ENCODE results near the gene TSSC4. TPM values are rescaled to one million over a fixed set of nuclear protein-coding genes. Genes with fewer than 3 reads are reported as not detected.
A peak's percentile ranks its signal among the peaks of the same experiment; 100 is the strongest.

TSSC4 gene
- total RNA-seq, 1 donor from 2014 or later: 48.9 TPM

- no peaks in the 10 kb centered on the region for H3K9me3 Mint-ChIP-seq
- no peak for DNase-seq (ENCODE audit: low spot score)
- peak overlapping the region; percentile 38 for H3K27ac Mint-ChIP-seq
- H3K4me3 Mint-ChIP-seq (ENCODE audit: low read depth): no peak overlapping the region
- H3K4me1 Mint-ChIP-seq (ENCODE audit: low read depth): peaks cover 27% of the 10 kb centered on the region
- H3K36me3 Mint-ChIP-seq (ENCODE audit: low read depth): peaks cover 6% of the 10 kb centered on the region
- no peaks in the 10 kb centered on the region for H3K27me3 Mint-ChIP-seq (ENCODE audit: low read depth)
- intact Hi-C loops (cut with micrococcal nuclease): no loop called here
Measured at GRCh38 chr11:2382936-2383851, 17.4 kb upstream of the TSSC4 start.

- intact Hi-C loops (cut with micrococcal nuclease): no loop called here
- Mint-ChIP-seq H3K27ac (no peak overlapping the region), H3K9me3 (no peaks in the 10 kb centered on the region), H3K27me3 (ENCODE audit: low read depth) (no peaks in the 10 kb centered on the region), H3K4me3 (ENCODE audit: low read depth) (no peak overlapping the region), H3K36me3 (ENCODE audit: low read depth) (peaks cover 3% of the 10 kb centered on the region), H3K4me1 (ENCODE audit: low read depth) (peaks cover 22% of the 10 kb centered on the region)
- DNase-seq (ENCODE audit: low spot score): no peak
Measured at GRCh38 chr11:2383852-2384804, 16.4 kb upstream of the TSSC4 start.

GRCh38 chr11:2385156-2386151 is 15.1 kb upstream of the TSSC4 start:
- H3K36me3 Mint-ChIP-seq (ENCODE audit: low read depth): peaks cover 6% of the 10 kb centered on the region
- peak overlapping the region; percentile 42 for H3K4me3 Mint-ChIP-seq (ENCODE audit: low read depth)
- no peaks in the 10 kb centered on the region for H3K27me3 Mint-ChIP-seq (ENCODE audit: low read depth)
- intact Hi-C loops (cut with micrococcal nuclease): no loop called here
- H3K4me1 Mint-ChIP-seq (ENCODE audit: low read depth): peaks cover 19% of the 10 kb centered on the region
- DNase-seq (ENCODE audit: low spot score): no peak
- H3K9me3 Mint-ChIP-seq: no peaks in the 10 kb centered on the region
- peak overlapping the region; percentile 49 for H3K27ac Mint-ChIP-seq

GRCh38 chr11:2386591-2386990 is 14.0 kb upstream of the TSSC4 start:
- DNase-seq (ENCODE audit: low spot score): no peak
- Mint-ChIP-seq H3K27ac (no peak overlapping the region), H3K27me3 (ENCODE audit: low read depth) (no peaks in the 10 kb centered on the region), H3K9me3 (no peaks in the 10 kb centered on the region), H3K4me1 (ENCODE audit: low read depth) (peaks cover 14% of the 10 kb centered on the region), H3K4me3 (ENCODE audit: low read depth) (no peak overlapping the region), H3K36me3 (ENCODE audit: low read depth) (peaks cover 4% of the 10 kb centered on the region)
- intact Hi-C loops (cut with micrococcal nuclease): no loop called here

GRCh38 chr11:2387266-2387987 is 13.1 kb upstream of the TSSC4 start:
- no peaks in the 10 kb centered on the region for H3K27me3 Mint-ChIP-seq (ENCODE audit: low read depth)
- H3K36me3 Mint-ChIP-seq (ENCODE audit: low read depth): peaks cover 4% of the 10 kb centered on the region
- peak overlapping the region; percentile 33 for H3K27ac Mint-ChIP-seq
- intact Hi-C loops (cut with micrococcal nuclease): no loop called here
- H3K4me1 Mint-ChIP-seq (ENCODE audit: low read depth): peaks cover 14% of the 10 kb centered on the region
- no peak for DNase-seq (ENCODE audit: low spot score)
- H3K9me3 Mint-ChIP-seq: no peaks in the 10 kb centered on the region
- no peak overlapping the region for H3K4me3 Mint-ChIP-seq (ENCODE audit: low read depth)

GRCh38 chr11:2388431-2389376 is 11.8 kb upstream of the TSSC4 start:
- H3K9me3 Mint-ChIP-seq: no peaks in the 10 kb centered on the region

GRCh38 chr11:2389377-2390026 is 11.0 kb upstream of the TSSC4 start:
- Mint-ChIP-seq H3K9me3 (no peaks in the 10 kb centered on the region), H3K4me1 (ENCODE audit: low read depth) (peaks cover 8% of the 10 kb centered on the region), H3K4me3 (ENCODE audit: low read depth) (no peak overlapping the region), H3K27ac (peak overlapping the region; percentile 14), H3K27me3 (ENCODE audit: low read depth) (no peaks in the 10 kb centered on the region), H3K36me3 (ENCODE audit: low read depth) (peaks cover 4% of the 10 kb centered on the region)
- DNase-seq (ENCODE audit: low spot score): no peak
- intact Hi-C loops (cut with micrococcal nuclease): no loop called here

More at GRCh38 chr11:2388431-2389376, 11.8 kb upstream of the TSSC4 start:
- H3K36me3 Mint-ChIP-seq (ENCODE audit: low read depth): peaks cover 4% of the 10 kb centered on the region
- no peak overlapping the region for H3K27ac Mint-ChIP-seq
- no peak overlapping the region for H3K4me3 Mint-ChIP-seq (ENCODE audit: low read depth)
- no peak for DNase-seq (ENCODE audit: low spot score)
- intact Hi-C loops (cut with micrococcal nuclease): no loop called here
- peaks cover 11% of the 10 kb centered on the region for H3K4me1 Mint-ChIP-seq (ENCODE audit: low read depth)
- H3K27me3 Mint-ChIP-seq (ENCODE audit: low read depth): no peaks in the 10 kb centered on the region

- intact Hi-C loops (cut with micrococcal nuclease): no loop called here
- H3K27ac Mint-ChIP-seq: no peak overlapping the region
Measured at GRCh38 chr11:2390091-2390724, 10.3 kb upstream of the TSSC4 start.

GRCh38 chr11:2390725-2391151 is 9.8 kb upstream of the TSSC4 start:
- peaks cover 6% of the 10 kb centered on the region for H3K4me1 Mint-ChIP-seq (ENCODE audit: low read depth)

More at GRCh38 chr11:2390091-2390724, 10.3 kb upstream of the TSSC4 start:
- peaks cover 4% of the 10 kb centered on the region for H3K36me3 Mint-ChIP-seq (ENCODE audit: low read depth)
- no peak for DNase-seq (ENCODE audit: low spot score)
- no peak overlapping the region for H3K4me3 Mint-ChIP-seq (ENCODE audit: low read depth)
- H3K27me3 Mint-ChIP-seq (ENCODE audit: low read depth): no peaks in the 10 kb centered on the region
- H3K9me3 Mint-ChIP-seq: no peaks in the 10 kb centered on the region
- H3K4me1 Mint-ChIP-seq (ENCODE audit: low read depth): peaks cover 8% of the 10 kb centered on the region

More at GRCh38 chr11:2390725-2391151, 9.8 kb upstream of the TSSC4 start:
- Mint-ChIP-seq H3K27me3 (ENCODE audit: low read depth) (no peaks in the 10 kb centered on the region), H3K9me3 (no peaks in the 10 kb centered on the region), H3K27ac (no peak overlapping the region), H3K36me3 (ENCODE audit: low read depth) (peaks cover 4% of the 10 kb centered on the region), H3K4me3 (ENCODE audit: low read depth) (no peak overlapping the region)
- intact Hi-C loops (cut with micrococcal nuclease): no loop called here
- no peak for DNase-seq (ENCODE audit: low spot score)

All from activated T-helper 2 cell treated with anti-CD3 and anti-CD28 coated beads, Interferon-gamma antibody, Interleukin-2, Interleukin-4, amounts not matched to agents 10 μg/mL and 5 μg/mL and 100 μg/mL, durations not matched to agents 14 hours and 24 hours and 36 hours (primary cell).